NCI-H146 treated with DMSO at 0.1 percent for 48 hours (cell line): ENCODE results near the gene TRAK1.
"Not testable (repeated sequence)": the region's sequence is repeated elsewhere in the genome, so short reads cannot be mapped to it uniquely, and the experiment has no call there.

Experiments
- DNase-seq: peaks from one replicate; lab custom pipeline; 2025; ENCODE audit not compliant: unreplicated experiment; lab: John Stamatoyannopoulos, UW

Gene TRAK1

GRCh38 chr3:42090973-42091731, at the start of gene TRAK1:
Gene TRAK1 (plus strand): TSS chr3:42091357. CDS start chr3:42091470, 113 bp downstream.
- no peak for DNase-seq

GRCh38 chr3:42042747-42043098, 48.4 kb upstream of the TRAK1 start:
- DNase-seq: no peak

- peak; percentile 48 for DNase-seq
These were observed 47.9 kb upstream of the TRAK1 start for GRCh38 chr3:42043099-42043813.

- no peak for DNase-seq
These were observed 45.4 kb upstream of the TRAK1 start for GRCh38 chr3:42045708-42046243.

- not testable (repeated sequence) for DNase-seq
These were observed 42.6 kb upstream of the TRAK1 start for GRCh38 chr3:42048526-42048925.

- DNase-seq: no peak
These were observed 41.0 kb upstream of the TRAK1 start for GRCh38 chr3:42050126-42050525.

GRCh38 chr3:42051384-42052131, 39.6 kb upstream of the TRAK1 start:
- DNase-seq: no peak

GRCh38 chr3:42052132-42052483, 39.0 kb upstream of the TRAK1 start:
- no peak for DNase-seq

- peak; percentile 10 for DNase-seq
These were observed 38.4 kb upstream of the TRAK1 start for GRCh38 chr3:42052484-42053351.

- no peak for DNase-seq
These were observed 37.7 kb upstream of the TRAK1 start for GRCh38 chr3:42053476-42053875.

- no peak for DNase-seq
These were observed 35.9 kb upstream of the TRAK1 start for GRCh38 chr3:42055291-42055690.

- DNase-seq: no peak
These were observed 34.3 kb upstream of the TRAK1 start for GRCh38 chr3:42056840-42057239.

- no peak for DNase-seq
These were observed 33.5 kb upstream of the TRAK1 start for GRCh38 chr3:42057561-42058211.

- no peak for DNase-seq
These were observed 30.0 kb upstream of the TRAK1 start for GRCh38 chr3:42061025-42061712.

- DNase-seq: no peak
These were observed 29.3 kb upstream of the TRAK1 start for GRCh38 chr3:42061713-42062380.

- no peak for DNase-seq
These were observed 28.7 kb upstream of the TRAK1 start for GRCh38 chr3:42062464-42062863.

- no peak for DNase-seq
These were observed 27.3 kb upstream of the TRAK1 start for GRCh38 chr3:42063888-42064287.

GRCh38 chr3:42066516-42067181, 24.5 kb upstream of the TRAK1 start:
- peak; percentile 58 for DNase-seq

- no peak for DNase-seq
These were observed 23.8 kb upstream of the TRAK1 start for GRCh38 chr3:42067326-42067725.
